ENCODE data around the gene CSNK1D.

The CSNK1D gene

DNA sequence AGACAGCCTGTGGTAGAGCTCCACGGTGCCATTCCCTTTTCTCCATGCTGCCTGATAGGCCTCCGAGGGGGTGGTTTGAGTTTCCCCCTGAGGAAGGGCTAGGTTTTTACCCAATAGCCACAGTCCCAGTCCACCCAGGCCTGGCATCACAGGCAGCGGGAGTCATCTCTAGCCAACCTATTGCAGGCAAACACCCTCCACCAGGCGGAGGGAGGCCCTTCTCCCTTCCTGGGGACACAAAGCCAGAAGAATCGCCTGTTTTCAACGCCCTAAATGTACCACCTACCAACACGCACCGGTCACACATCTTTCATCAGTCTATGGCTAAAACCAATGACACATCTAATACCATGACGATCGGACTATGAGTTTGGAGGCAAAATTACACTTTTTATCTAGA is 7.4 kb downstream of the CSNK1D start:
- TF ChIP-seq GATA2 (IDR thresholded peaks at IDR 0.05; ENCODE audit: low read depth, low read length) (no peak), GATA3 (IDR thresholded peaks at IDR 0.05; ENCODE audit: low read depth, low read length) (no peak)

DNA sequence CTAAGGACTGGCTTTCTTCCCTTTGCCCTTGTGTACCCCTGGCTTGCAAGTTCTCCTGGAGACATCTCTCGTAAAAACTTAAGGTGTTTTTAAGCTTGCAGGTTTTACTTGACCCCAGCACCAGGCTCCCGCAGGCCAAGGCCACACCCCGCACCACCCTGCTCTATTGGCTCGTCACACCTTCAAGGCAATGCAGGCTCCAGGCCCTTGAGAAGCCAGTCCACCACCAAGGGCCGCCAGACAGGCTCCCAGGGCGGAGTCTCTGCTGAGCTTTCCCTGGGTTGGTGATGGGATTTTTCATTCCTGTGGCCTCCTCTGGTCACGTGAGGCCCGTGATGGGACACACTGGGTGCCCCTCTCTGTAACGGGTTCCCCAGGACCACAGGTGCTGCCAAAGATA is 9.9 kb downstream of the CSNK1D start:
- TF ChIP-seq GATA2 (IDR thresholded peaks at IDR 0.05; ENCODE audit: low read depth, low read length) (no peak), GATA3 (IDR thresholded peaks at IDR 0.05; ENCODE audit: low read depth, low read length) (no peak)

DNA sequence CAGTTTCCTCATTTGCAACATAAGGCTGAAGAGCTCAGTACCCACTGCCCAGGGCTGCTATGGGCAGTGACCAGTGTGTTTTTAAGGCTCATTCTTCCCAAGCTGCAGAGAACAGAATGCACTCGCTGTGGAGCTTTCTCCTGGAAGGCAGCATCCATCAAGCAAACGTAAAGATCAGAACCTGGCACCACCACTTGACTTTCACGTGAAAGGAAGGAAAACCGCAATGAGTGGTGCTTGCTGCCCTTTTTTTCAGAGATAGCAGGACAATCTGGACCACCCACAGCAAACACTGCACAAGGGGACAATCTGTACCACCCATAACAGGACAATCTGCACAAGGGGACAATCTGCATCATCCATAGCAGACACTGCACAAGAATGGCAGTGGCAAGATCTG is 11.2 kb downstream of the CSNK1D start:
- TF ChIP-seq GATA2 (IDR thresholded peaks at IDR 0.05; ENCODE audit: low read depth, low read length) (no peak), GATA3 (IDR thresholded peaks at IDR 0.05; ENCODE audit: low read depth, low read length) (no peak)

DNA sequence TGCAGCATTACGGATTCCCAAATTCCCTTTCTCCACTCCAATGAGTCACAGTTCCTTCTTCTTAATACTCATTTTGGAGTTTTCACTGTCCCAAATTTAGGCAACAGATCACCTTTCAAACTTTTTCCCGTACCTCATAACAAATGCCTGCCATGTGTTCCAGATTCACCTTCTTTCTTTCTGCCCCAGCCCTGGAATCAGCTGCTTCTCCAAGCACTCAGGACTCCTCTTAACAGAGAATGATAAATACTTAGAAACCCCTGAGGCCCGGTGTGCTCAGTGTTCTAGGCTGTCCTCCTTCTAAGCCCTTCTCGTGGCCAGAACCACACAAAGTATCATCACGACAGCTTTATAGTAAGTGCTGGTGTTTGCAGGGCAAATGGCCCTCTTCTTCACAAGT is 14.9 kb downstream of the CSNK1D start:
- TF ChIP-seq GATA3 (IDR thresholded peaks at IDR 0.05; ENCODE audit: low read depth, low read length) (no peak), GATA2 (IDR thresholded peaks at IDR 0.05; ENCODE audit: low read depth, low read length) (no peak)

DNA sequence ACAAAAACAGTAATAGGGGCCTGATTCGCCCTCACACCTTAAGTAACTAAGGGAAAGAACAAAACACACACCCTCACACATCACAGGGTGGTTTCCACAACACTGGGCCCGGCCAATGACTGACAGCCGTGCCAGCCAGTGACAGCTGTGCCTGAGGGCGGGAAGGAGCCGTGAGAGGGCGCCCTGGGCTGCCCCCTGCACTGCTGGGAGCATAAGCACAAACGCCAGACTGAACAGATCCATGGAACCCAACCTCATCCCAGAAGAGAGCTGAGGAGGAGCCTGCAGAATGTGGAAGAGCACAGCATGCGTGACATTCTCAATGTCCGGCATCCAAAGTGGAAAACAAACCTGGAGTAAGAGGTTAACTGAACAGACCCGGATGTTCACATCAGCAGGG is 16.0 kb downstream of the CSNK1D start:
- TF ChIP-seq GATA3 (IDR thresholded peaks at IDR 0.05; ENCODE audit: low read depth, low read length), result no peak
- TF ChIP-seq GATA2 (IDR thresholded peaks at IDR 0.05; ENCODE audit: low read depth, low read length), result no peak

DNA sequence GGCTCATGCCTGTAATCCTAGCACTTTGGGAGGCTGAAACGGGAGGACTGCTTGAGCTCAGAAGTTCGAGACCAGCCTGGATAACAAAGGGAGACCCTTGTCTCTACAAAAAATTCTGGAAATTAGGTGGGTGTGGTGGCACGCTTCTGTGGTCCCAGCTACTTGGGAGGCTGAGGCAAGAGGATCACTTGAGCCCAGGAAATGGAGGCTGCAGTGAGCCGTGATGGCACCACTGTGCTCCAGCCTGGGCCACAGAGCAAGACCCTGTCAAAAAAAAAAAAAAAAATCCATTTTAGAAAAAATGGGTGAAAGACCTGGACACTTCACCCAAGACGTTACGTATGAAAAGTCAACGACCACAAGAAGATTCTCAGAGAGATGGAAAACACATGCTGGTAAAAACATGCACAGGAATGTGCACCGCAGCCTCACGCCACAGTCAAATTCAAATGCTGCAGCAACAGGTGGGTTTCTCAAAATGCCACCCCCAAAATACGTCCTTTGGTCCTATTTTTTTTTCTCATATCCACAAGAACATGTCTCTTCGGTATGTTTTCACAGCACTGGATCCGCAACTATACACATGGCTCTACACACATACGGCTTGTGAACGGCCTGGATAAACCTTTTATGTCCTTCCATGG is 17.1 kb downstream of the CSNK1D start:
- TF ChIP-seq GATA3 (IDR thresholded peaks at IDR 0.05; ENCODE audit: low read depth, low read length) (no peak), GATA2 (IDR thresholded peaks at IDR 0.05; ENCODE audit: low read depth, low read length) (no peak)

DNA sequence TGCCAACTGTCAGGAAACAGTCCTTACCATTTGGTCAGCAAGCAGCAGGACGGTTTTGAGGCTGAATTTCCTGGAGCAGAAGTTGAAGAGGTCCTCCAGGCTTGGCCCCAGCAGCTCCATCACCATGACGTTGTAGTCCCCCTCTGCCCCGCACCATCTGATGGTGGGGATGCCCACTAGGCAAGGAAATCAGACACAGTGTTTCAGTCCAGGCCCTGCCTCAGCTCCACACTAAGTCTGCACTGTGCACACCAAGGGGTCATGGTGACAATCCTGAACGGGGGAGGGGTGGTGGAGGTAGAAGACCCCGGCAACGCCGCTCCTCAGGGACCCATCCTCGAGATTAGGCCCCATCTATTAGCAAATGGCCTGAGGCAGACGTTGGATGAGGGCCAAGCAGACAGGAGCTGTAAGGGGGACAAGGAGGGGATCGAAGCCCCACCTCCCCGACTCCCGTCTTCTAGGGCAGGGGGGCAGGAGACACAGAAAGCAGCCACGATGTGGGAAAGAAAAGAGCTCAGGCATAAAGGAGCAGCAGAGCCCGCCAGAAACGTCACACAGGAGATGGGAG is 18.0 kb downstream of the CSNK1D start:
- TF ChIP-seq GATA3 (IDR thresholded peaks at IDR 0.05; ENCODE audit: low read depth, low read length) (no peak), GATA2 (IDR thresholded peaks at IDR 0.05; ENCODE audit: low read depth, low read length) (no peak)

DNA sequence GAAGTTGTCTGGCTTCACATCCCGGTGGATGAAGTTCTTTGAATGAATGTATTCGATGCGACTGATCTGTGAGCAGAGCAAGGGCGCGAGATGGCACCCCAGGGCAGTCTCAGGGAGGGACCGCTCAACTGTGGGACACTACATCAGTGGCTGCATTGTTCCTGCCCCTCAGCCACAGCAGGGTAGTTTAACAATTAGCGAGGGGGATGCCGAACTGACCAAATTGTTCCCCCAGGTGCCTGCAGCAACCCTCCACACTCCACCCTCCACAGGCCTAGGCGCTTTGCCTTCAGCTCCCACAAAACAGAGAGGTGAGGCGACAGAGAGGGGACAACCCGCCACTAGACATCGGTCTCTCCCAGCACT is 20.3 kb downstream of the CSNK1D start:
- TF ChIP-seq GATA2 (IDR thresholded peaks at IDR 0.05; ENCODE audit: low read depth, low read length), result no peak
- no peak for TF ChIP-seq GATA3 (IDR thresholded peaks at IDR 0.05; ENCODE audit: low read depth, low read length)

DNA sequence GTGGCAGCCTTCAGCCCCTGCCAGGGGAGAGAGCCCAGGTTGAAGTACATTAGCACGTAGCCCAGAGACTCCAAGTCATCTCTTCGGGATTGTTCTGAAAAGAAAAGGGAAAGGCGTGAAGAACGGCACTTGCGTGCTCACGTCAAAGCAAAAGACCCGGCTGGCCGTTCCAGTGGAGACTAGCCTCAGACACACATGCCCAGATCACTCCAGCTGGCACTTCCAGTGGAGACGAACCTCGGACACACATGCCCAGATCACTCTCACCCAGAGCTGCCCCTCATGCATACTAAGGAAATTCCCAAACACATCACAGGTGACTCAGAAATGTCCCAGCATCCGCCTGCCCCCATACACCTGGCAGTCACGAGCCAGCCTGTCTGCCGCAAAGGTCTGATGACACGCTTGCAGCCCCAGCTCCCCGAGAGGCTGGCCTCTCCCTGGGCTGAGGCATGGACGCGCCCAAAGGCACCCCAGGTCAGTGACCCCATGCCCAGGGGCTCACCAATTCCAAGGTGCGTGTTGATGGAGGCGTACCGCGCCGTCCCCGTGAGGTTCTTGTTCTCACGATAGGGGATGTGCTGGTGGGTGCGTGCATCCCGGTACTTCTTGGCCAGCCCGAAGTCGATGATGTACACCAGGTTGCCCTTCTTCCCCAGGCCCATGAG is 20.9 kb downstream of the CSNK1D start:
- TF ChIP-seq GATA2 (IDR thresholded peaks at IDR 0.05; ENCODE audit: low read depth, low read length) (no peak), GATA3 (IDR thresholded peaks at IDR 0.05; ENCODE audit: low read depth, low read length) (no peak)

DNA sequence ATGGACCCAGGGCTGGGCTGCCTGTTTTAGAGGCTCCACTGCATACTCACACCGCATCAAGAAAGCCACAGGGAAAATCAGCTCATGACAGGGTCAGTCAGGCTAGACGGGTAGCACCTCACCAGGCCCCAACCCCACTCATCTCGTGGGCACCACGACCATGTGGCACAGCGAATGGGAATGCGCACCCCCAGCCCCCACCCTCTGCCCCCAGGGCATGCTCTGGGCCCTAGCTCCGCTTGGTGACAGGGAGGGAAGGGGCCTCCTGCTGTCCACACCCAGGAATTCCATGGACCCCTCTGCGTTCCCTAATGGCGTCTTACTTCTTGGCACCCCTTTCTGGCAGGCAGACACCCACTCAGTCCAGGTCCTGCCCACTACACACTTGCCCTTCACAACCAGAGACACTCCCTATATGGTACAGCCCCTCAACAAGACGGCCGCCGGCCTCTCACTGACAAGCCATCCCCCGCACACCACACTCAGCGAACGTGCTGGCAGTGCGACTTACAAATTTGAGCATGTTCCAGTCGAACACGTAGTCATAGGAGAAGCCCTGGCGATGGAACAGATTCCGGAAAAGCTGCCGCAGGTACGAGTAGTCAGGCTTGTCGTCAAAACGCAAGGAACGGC is 22.5 kb downstream of the CSNK1D start:
- TF ChIP-seq GATA3 (IDR thresholded peaks at IDR 0.05; ENCODE audit: low read depth, low read length) (no peak), GATA2 (IDR thresholded peaks at IDR 0.05; ENCODE audit: low read depth, low read length) (no peak)

DNA sequence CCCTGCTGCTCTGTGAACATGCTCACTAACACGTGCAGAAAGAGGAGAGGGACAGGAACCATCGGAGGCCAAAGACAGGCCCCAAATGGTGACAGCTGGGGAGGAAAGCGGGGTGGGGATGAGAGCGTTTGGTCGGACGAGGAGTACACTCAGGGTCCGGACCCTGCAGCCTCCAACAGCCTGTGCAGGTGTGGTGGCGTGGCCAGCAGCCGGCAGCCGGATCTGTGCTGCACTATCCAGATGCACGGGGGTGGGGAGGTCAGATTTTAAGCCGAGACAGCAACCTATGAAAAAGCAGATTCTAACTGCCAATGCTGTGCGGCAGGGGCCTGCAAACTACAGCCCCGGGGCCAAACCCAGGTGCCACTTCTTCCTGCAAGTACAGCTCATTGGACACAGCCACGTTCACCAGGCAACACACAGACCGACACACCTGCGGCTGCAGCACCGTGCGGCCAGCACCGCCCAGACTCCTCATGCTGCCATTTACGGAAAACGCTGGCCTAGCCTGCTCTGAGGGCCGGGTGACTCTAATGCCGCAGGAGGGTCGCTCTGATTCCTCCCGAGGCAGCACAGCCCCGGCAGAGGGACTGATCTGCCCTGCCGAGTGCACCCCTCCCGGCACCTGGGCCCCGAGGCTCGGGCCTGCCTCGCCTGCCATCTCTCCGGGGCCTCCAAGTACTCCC is 23.5 kb downstream of the CSNK1D start:
- TF ChIP-seq GATA3 (IDR thresholded peaks at IDR 0.05; ENCODE audit: low read depth, low read length) (no peak), GATA2 (IDR thresholded peaks at IDR 0.05; ENCODE audit: low read depth, low read length) (no peak)

DNA sequence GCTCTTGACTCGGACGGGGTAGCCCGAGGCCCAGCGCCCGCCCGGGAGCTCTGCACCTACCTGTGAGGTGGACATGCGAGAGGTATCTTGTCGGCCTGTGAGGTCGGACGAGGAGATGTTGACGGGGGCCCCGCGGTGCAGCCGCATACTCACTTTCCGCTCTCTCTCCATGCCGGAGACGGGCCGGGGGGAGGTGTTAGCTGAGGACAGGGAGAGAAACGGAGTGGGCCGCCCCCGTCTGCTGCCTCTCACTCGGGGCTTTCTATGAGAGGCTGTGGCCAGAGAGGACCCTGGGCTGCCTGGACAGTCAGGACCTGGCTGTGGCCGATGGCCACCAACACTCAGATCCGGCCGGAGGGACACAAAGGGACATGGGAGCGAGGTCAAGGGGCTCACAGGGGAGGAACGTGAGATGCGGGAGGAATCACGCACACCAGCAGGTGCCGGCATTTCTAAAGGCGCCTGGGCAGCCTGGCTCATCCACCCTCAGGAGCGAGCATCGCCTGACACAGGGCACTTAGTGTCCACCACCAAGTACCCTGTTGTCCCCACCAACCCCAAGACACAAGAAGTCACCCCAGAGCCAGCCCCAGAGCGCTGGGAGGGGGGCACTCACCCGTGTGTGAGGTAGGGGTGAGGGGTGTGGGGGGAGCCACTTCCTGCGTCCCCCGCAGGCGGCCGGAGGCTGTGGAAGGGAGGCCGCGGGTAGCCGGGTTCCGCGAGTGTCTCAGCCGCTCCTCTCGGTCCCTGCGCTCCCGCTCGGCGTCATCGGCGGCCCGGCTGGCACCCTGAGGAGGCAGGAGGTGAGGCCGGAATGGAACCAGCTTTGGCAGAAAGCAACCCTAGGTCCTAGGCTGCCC is 24.5 kb downstream of the CSNK1D start:
- TF ChIP-seq GATA2 (IDR thresholded peaks at IDR 0.05; ENCODE audit: low read depth, low read length) (no peak), GATA3 (IDR thresholded peaks at IDR 0.05; ENCODE audit: low read depth, low read length) (no peak)

DNA sequence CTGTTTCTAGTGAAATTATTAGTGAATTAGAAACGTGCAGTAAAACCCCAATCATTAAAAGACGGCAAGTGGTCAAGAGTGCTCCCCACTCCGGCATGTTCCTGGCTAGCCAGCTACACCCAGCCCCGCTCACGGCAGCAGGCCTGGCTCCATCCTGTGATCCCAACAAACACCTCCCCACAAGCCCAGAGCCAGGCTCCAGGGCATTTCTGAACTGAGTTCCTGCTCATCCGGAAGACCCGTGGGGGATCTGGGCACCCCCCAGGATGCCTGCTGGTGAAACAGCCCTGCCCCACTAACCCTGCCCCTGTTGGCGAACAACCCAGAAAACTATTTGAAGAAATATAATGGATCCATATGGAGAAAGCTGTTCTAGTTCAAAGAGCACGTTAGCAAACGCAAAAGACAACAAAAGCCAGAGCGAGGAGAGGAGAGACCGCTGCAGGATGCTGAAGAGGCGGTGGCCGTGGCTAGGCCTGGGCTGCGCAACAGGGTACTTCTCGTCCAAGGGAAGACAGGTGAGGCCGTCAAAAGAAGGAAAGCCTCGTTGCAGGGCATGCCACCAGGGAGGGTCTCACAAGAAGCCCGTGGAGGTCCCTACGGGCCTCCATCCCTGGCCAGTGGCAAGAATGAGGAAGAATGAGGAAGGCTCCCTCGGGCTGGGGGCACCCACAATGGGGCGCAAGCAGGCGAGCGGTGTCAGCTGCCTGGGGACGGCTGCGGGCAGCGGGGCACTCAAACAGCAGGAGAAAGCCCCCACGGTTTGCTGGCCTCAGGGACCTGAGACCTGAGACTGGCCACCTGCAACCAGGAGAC is 25.4 kb downstream of the CSNK1D start:
- TF ChIP-seq GATA3 (IDR thresholded peaks at IDR 0.05; ENCODE audit: low read depth, low read length) (no peak), GATA2 (IDR thresholded peaks at IDR 0.05; ENCODE audit: low read depth, low read length) (no peak)

Measured in SH-SY5Y (cell line).